NCI-H1930 (cell line): ENCODE measurements around the gene R3HDM2.

Source experiments
- DNase-seq, 2 experiments: peaks; one replicate each; lab custom pipeline; 2025; lab: John Stamatoyannopoulos, UW

Gene R3HDM2

GRCh38 chr12:57266681-57267080 lies 164.2 kb downstream of the R3HDM2 start:
- DNase-seq, result no peak

GRCh38 chr12:57263096-57263495 lies 167.7 kb downstream of the R3HDM2 start:
- no peak for DNase-seq

GRCh38 chr12:57262126-57262822 lies 168.6 kb downstream of the R3HDM2 start:
- no peak for DNase-seq

- no peak for DNase-seq
These were observed 169.4 kb downstream of the R3HDM2 start for GRCh38 chr12:57261428-57261865.

- no peak for DNase-seq
These were observed 170.5 kb downstream of the R3HDM2 start for GRCh38 chr12:57260366-57260765.

GRCh38 chr12:57258977-57259970 lies 171.6 kb downstream of the R3HDM2 start:
- DNase-seq, result no peak

GRCh38 chr12:57255916-57256315 lies 174.9 kb downstream of the R3HDM2 start:
- DNase-seq, result no peak

- DNase-seq, result no peak
These were observed 176.2 kb downstream of the R3HDM2 start for GRCh38 chr12:57254506-57255280.

- DNase-seq, result no peak
These were observed 179.9 kb downstream of the R3HDM2 start, which contains the start of gene STAC3 for GRCh38 chr12:57250956-57251355. Gene STAC3, minus strand, starts transcription at chr12:57251187. Its CDS starts 1,551 bp downstream, at chr12:57249636.

- DNase-seq, result no peak
These were observed 180.3 kb downstream of the R3HDM2 start for GRCh38 chr12:57250541-57250940.

GRCh38 chr12:57248934-57249742 lies 181.7 kb downstream of the R3HDM2 start:
- DNase-seq, result no peak

GRCh38 chr12:57247041-57247440 lies 183.8 kb downstream of the R3HDM2 start:
- DNase-seq, result no peak

GRCh38 chr12:57244312-57244696 lies 186.5 kb downstream of the R3HDM2 start:
- DNase-seq, result no peak

- DNase-seq, result peak; percentile 55 to 87
These were observed 187.1 kb downstream of the R3HDM2 start for GRCh38 chr12:57243521-57244311.

- peak; percentile 84 to 93 for DNase-seq
These were observed 188.0 kb downstream of the R3HDM2 start for GRCh38 chr12:57242691-57243454.

GRCh38 chr12:57242329-57242690 lies 188.5 kb downstream of the R3HDM2 start:
- DNase-seq, result no peak

GRCh38 chr12:57241402-57242310 lies 189.2 kb downstream of the R3HDM2 start:
- no peak for DNase-seq

- peak in 1 of 2 experiments; percentile 29 for DNase-seq
These were observed 189.9 kb downstream of the R3HDM2 start for GRCh38 chr12:57240926-57241401.
